HL-60 (cell line): ENCODE data around the gene FAM3A.

ENCODE experiments used
- DNase-seq, 2 experiments: peaks; one replicate each; pipeline ENCODE4 v3.0.0-alpha.2; 2010 to 2020; ENCODE audit warnings: low read depth in 1 of 2, low spot score in 1 of 2
- H3K27ac ChIP-seq: fragments of 250-450 bp; sonication (Bioruptor Pico); replicated peaks from 2 replicates; pipeline ENCODE4 v1.5.1; 2020; ENCODE audit warnings: mild to moderate bottlenecking, moderate library complexity
- H3K27me3 ChIP-seq: fragments of 250-450 bp; sonication (Bioruptor Pico); 2 replicates; pipeline ENCODE4 v1.5.1; 2021; ENCODE audit warnings: mild to moderate bottlenecking, moderate library complexity; ENCODE audit not compliant: insufficient read depth, poor library complexity, severe bottlenecking
- H3K4me3 ChIP-seq: replicated peaks from 2 replicates; pipeline ENCODE4 v1.5.1; 2011; ENCODE audit warnings: mild to moderate bottlenecking, control low read depth, low read length; ENCODE audit not compliant: insufficient read depth
- CTCF ChIP-seq: IDR thresholded peaks from one replicate; pipeline ENCODE4 v1.5.1; 2011; ENCODE audit warnings: low read length, control low read depth, inconsistent platforms; ENCODE audit not compliant: insufficient read depth
- GABPA ChIP-seq: IDR thresholded peaks from 2 replicates; pipeline ENCODE4 v1.6.1; 2012; ENCODE audit warnings: low read depth
- POLR2AphosphoS5 ChIP-seq: IDR thresholded peaks from 2 replicates; pipeline ENCODE4 v1.6.1; 2012; ENCODE audit warnings: low read depth
- REST ChIP-seq: IDR thresholded peaks from 2 replicates; pipeline ENCODE4 v1.6.1; 2012; ENCODE audit warnings: low read depth; ENCODE audit not compliant: insufficient replicate concordance
- SPI1 ChIP-seq: IDR thresholded peaks from 2 replicates; pipeline ENCODE4 v1.6.1; 2012; ENCODE audit warnings: low read depth, mild to moderate bottlenecking, borderline replicate concordance

Gene FAM3A

GRCh38 chrX:154512879-154513553 is 3.0 kb downstream of the FAM3A start:
- TF ChIP-seq POLR2AphosphoS5 (no peak), GABPA (no peak), SPI1 (no peak), CTCF (no peak), REST (no peak)
- no peak overlapping the region for H3K27ac ChIP-seq
- no peaks in the 10 kb centered on the region for H3K27me3 ChIP-seq
- no peak for DNase-seq
- H3K4me3 ChIP-seq = no peak overlapping the region

GRCh38 chrX:154511761-154512160 is 4.3 kb downstream of the FAM3A start:
- Histone ChIP-seq H3K27me3 (no peaks in the 10 kb centered on the region), H3K4me3 (no peak overlapping the region), H3K27ac (no peak overlapping the region)
- DNase-seq = no peak
- TF ChIP-seq POLR2AphosphoS5 (no peak), GABPA (no peak), SPI1 (no peak), CTCF (no peak)

- no peak for TF ChIP-seq SPI1
- TF ChIP-seq POLR2AphosphoS5 = no peak
- TF ChIP-seq CTCF = no peak
- TF ChIP-seq REST = no peak
- no peak for TF ChIP-seq GABPA
- H3K4me3 ChIP-seq = no peak overlapping the region
- H3K27me3 ChIP-seq = no peaks in the 10 kb centered on the region
- H3K27ac ChIP-seq = no peak overlapping the region
- no peak for DNase-seq
These were observed 6.6 kb downstream of the FAM3A start for GRCh38 chrX:154509455-154509854.

GRCh38 chrX:154508384-154508745 is 7.7 kb downstream of the FAM3A start:
- H3K4me3 ChIP-seq = no peak overlapping the region
- DNase-seq = no peak
- H3K27me3 ChIP-seq = no peaks in the 10 kb centered on the region
- TF ChIP-seq POLR2AphosphoS5 = no peak
- TF ChIP-seq REST = no peak
- TF ChIP-seq CTCF = no peak
- TF ChIP-seq SPI1 = no peak
- TF ChIP-seq GABPA = no peak
- no peak overlapping the region for H3K27ac ChIP-seq
